Measurements from ENCODE around the gene FRMPD1.

DNA sequence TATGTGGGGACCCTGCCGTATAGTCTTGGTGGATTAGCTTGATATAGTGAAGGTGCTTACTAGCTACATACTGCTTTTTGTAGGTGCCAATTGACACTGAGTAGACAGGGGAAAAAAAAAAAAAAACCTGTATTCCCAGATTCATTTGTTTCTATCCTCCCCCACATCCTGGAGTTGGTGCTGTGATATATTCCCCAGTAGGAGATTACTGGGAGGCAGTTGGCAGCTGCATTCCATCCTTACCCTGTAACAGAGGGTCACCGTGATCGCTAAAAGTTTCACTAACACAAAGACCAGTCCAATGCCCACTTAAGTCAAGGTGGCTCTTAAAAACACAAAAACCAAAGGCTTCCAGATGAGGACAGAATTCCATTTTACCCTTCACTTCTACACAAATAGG is 30.9 kb upstream of the FRMPD1 start:
- TF ChIP-seq, protein P1, sequence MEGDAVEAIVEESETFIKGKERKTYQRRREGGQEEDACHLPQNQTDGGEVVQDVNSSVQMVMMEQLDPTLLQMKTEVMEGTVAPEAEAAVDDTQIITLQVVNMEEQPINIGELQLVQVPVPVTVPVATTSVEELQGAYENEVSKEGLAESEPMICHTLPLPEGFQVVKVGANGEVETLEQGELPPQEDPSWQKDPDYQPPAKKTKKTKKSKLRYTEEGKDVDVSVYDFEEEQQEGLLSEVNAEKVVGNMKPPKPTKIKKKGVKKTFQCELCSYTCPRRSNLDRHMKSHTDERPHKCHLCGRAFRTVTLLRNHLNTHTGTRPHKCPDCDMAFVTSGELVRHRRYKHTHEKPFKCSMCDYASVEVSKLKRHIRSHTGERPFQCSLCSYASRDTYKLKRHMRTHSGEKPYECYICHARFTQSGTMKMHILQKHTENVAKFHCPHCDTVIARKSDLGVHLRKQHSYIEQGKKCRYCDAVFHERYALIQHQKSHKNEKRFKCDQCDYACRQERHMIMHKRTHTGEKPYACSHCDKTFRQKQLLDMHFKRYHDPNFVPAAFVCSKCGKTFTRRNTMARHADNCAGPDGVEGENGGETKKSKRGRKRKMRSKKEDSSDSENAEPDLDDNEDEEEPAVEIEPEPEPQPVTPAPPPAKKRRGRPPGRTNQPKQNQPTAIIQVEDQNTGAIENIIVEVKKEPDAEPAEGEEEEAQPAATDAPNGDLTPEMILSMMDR (conservative IDR thresholded peaks at IDR 0.05): no peak
- no peak for TF ChIP-seq EZH2 (IDR thresholded peaks at IDR 0.05; ENCODE audit: low read depth)
